ENCODE data around the gene GSDME. TPM values are rescaled to one million over a fixed set of nuclear protein-coding genes. Genes with fewer than 3 reads are reported as not detected.

The GSDME gene
- total RNA-seq, 1 donor from 2014 or later, result 27.7 TPM

DNA sequence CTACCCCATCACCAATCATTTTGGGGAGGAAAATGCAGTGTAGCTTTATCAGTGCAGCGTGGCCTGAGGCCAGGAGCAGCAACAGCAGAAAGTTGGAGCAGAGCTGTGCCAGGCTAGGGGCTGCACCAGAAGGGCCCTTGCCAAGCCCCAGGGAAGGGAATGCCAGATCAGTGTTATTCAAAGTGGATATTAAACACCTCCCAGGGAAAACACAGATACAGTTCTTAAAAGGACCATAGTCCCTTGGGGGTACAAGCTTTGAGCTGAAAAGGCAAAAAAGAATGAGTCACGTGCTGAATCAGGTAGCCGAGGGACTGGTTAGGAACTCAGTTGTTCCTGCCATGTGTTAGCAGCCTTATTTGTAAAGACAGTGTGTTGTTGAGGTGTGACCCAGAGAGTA is 54.0 kb downstream of the GSDME start:
- no peak for FAIRE-seq
- H3K36me3 Mint-ChIP-seq (ENCODE audit: low read depth, unreplicated experiment), result peaks cover 19% of the 10 kb centered on the region
- H3K4me2 ChIP-seq (ENCODE audit: low read length), result no peak overlapping the region

DNA sequence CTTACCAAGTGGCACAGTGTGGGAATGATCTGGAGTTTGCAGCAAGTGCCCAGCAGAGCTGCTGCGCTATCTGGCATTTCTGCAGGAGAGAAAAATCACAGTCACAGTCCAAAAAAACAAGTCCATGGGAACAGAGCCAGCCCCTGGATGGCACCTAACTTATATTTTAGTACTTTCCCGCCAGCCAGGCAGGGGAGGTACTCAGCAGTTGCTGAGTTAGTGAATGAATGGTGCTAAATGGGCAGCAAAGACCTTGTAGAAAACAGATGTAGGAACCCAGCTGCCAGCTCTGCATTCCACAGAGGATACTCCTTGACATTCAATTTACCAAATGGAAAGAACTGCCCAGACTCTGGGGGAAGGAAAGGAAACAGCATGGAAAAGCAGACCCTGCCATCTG is 54.5 kb downstream of the GSDME start:
- H3K4me2 ChIP-seq (ENCODE audit: low read length), result no peak overlapping the region
- H3K27me3 Mint-ChIP-seq (ENCODE audit: low read depth, unreplicated experiment), result no peaks in the 10 kb centered on the region
- no peaks in the 10 kb centered on the region for H3K9me3 Mint-ChIP-seq (ENCODE audit: unreplicated experiment)
- peaks cover 16% of the 10 kb centered on the region for H3K36me3 Mint-ChIP-seq (ENCODE audit: low read depth, unreplicated experiment)
- H4K20me1 ChIP-seq (ENCODE audit: insufficient read depth, low read length), result no peaks in the 10 kb centered on the region
- FAIRE-seq (no peak), DNase-seq (ENCODE audit: low read depth) (peak; percentile 28)
- no peak overlapping the region for H3K27ac Mint-ChIP-seq (ENCODE audit: unreplicated experiment)
- no peak overlapping the region for H3K4me3 ChIP-seq (ENCODE audit: insufficient read depth, low read depth, low read length)
- H2AFZ ChIP-seq (ENCODE audit: low read depth, low read length), result no peak overlapping the region
- H3K36me3 ChIP-seq (ENCODE audit: insufficient read depth, low read length), result no peaks in the 10 kb centered on the region
- no peak overlapping the region for H3K4me3 Mint-ChIP-seq (ENCODE audit: unreplicated experiment)
- no peak overlapping the region for H3K27ac ChIP-seq (ENCODE audit: low read depth, low read length)
- H3K9ac ChIP-seq (ENCODE audit: low read length), result no peak overlapping the region
- H3K27me3 ChIP-seq (ENCODE audit: insufficient read depth, low read length), result no peaks in the 10 kb centered on the region
- no peaks in the 10 kb centered on the region for H3K9me3 ChIP-seq (ENCODE audit: insufficient read depth, low read depth, low read length)
- H3K4me1 ChIP-seq (ENCODE audit: insufficient read depth, low read length), result peaks cover 37% of the 10 kb centered on the region
- peaks cover 25% of the 10 kb centered on the region for H3K4me1 Mint-ChIP-seq (ENCODE audit: low read depth, unreplicated experiment)
- H3K79me2 ChIP-seq (ENCODE audit: insufficient read depth, low read length), result no peaks in the 10 kb centered on the region
- TF ChIP-seq EZH2 (IDR thresholded peaks at IDR 0.05; ENCODE audit: insufficient read depth, low read length), result no peak
- TF ChIP-seq, protein P1, sequence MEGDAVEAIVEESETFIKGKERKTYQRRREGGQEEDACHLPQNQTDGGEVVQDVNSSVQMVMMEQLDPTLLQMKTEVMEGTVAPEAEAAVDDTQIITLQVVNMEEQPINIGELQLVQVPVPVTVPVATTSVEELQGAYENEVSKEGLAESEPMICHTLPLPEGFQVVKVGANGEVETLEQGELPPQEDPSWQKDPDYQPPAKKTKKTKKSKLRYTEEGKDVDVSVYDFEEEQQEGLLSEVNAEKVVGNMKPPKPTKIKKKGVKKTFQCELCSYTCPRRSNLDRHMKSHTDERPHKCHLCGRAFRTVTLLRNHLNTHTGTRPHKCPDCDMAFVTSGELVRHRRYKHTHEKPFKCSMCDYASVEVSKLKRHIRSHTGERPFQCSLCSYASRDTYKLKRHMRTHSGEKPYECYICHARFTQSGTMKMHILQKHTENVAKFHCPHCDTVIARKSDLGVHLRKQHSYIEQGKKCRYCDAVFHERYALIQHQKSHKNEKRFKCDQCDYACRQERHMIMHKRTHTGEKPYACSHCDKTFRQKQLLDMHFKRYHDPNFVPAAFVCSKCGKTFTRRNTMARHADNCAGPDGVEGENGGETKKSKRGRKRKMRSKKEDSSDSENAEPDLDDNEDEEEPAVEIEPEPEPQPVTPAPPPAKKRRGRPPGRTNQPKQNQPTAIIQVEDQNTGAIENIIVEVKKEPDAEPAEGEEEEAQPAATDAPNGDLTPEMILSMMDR (IDR thresholded peaks at IDR 0.05; ENCODE audit: insufficient read depth, low read depth, low read length), result no peak

More for the DNA sequence above, 54.0 kb downstream of the GSDME start:
- H3K4me1 Mint-ChIP-seq (ENCODE audit: low read depth, unreplicated experiment), result peaks cover 25% of the 10 kb centered on the region
- no peak for DNase-seq (ENCODE audit: low read depth)
- H3K27ac Mint-ChIP-seq (ENCODE audit: unreplicated experiment), result no peak overlapping the region
- Histone ChIP-seq H3K4me1 (ENCODE audit: insufficient read depth, low read length) (peaks cover 37% of the 10 kb centered on the region), H3K9ac (ENCODE audit: low read length) (no peak overlapping the region), H2AFZ (ENCODE audit: low read depth, low read length) (no peak overlapping the region), H3K4me3 (ENCODE audit: insufficient read depth, low read depth, low read length) (no peak overlapping the region), H3K9me3 (ENCODE audit: insufficient read depth, low read depth, low read length) (no peaks in the 10 kb centered on the region), H3K79me2 (ENCODE audit: insufficient read depth, low read length) (no peaks in the 10 kb centered on the region), H3K27me3 (ENCODE audit: insufficient read depth, low read length) (no peaks in the 10 kb centered on the region), H3K27ac (ENCODE audit: low read depth, low read length) (no peak overlapping the region), H4K20me1 (ENCODE audit: insufficient read depth, low read length) (no peaks in the 10 kb centered on the region), H3K36me3 (ENCODE audit: insufficient read depth, low read length) (no peaks in the 10 kb centered on the region)
- TF ChIP-seq, protein P1 (IDR thresholded peaks at IDR 0.05; ENCODE audit: insufficient read depth, low read depth, low read length), result no peak
- TF ChIP-seq EZH2 (IDR thresholded peaks at IDR 0.05; ENCODE audit: insufficient read depth, low read length), result no peak
- H3K4me3 Mint-ChIP-seq (ENCODE audit: unreplicated experiment), result no peak overlapping the region
- no peaks in the 10 kb centered on the region for H3K27me3 Mint-ChIP-seq (ENCODE audit: low read depth, unreplicated experiment)
- H3K9me3 Mint-ChIP-seq (ENCODE audit: unreplicated experiment), result no peaks in the 10 kb centered on the region

Measured in astrocyte (in vitro differentiated cells and primary cell).